IMR-90 (cell line): ENCODE results near the gene TMPRSS9. TPM values are rescaled to one million over a fixed set of nuclear protein-coding genes. Genes with fewer than 3 reads are reported as not detected.

Experiments
- ATAC-seq: fragments of 200-7000 bp; cut with Tn5 transposase; 2 replicates; pipeline ENCODE4 v1.9.1; 2020; ENCODE audit warnings: low read depth, mild to moderate bottlenecking, moderate library complexity
- BruUV-seq: library from RNA; stranded (reverse); fragments of 400-500 nt; replicated peaks from 2 replicates; lab custom pipeline; 2021; lab: Mats Ljungman, UMichigan
- CTCF ChIA-PET: fragments of 300-600 bp; formaldehyde crosslinking; extraction: SDS; loops from one replicate; lab custom pipeline; 2021; ENCODE audit warnings: antibody characterized with exemption; lab: Yijun Ruan, JAX
- POLR2A ChIA-PET: fragments of 300-600 bp; sonication (Branson Sonifier 250); formaldehyde crosslinking; loops from one replicate; lab custom pipeline; 2022; ENCODE audit warnings: antibody characterized with exemption; ENCODE audit not compliant: unreplicated experiment; lab: Charles Lee
- DNase-seq: peaks from one replicate; pipeline ENCODE4 v3.0.0; 2013
- H2AFZ ChIP-seq: replicated peaks from 2 replicates; pipeline ENCODE3; 2013; ENCODE audit warnings: low read length, mild to moderate bottlenecking; ENCODE audit not compliant: poor library complexity
- H2AK5ac ChIP-seq: 2 replicates; pipeline ENCODE4 v1.6.1; 2013; ENCODE audit warnings: low read depth, low read length, inconsistent platforms
- H2AK9ac ChIP-seq: replicated peaks from 2 replicates; pipeline ENCODE3; 2013; ENCODE audit warnings: mild to moderate bottlenecking, low read depth, low read length, moderate library complexity; ENCODE audit not compliant: poor library complexity
- H2BK120ac ChIP-seq: 2 replicates; pipeline ENCODE4 v1.6.1; 2013; ENCODE audit warnings: low read depth, low read length, inconsistent platforms
- H2BK15ac ChIP-seq: 3 replicates; pipeline ENCODE4 v1.6.1; 2013; ENCODE audit warnings: low read depth, low read length, inconsistent platforms
- H2BK20ac ChIP-seq: 2 replicates; pipeline ENCODE4 v1.6.1; 2013; ENCODE audit warnings: low read depth, mild to moderate bottlenecking, inconsistent platforms, low read length, moderate library complexity
- H2BK5ac ChIP-seq: 2 replicates; pipeline ENCODE4 v1.6.1; 2013; ENCODE audit warnings: mild to moderate bottlenecking, low read depth, low read length, inconsistent platforms; ENCODE audit not compliant: poor library complexity, severe bottlenecking
- H3K14ac ChIP-seq: replicated peaks from 2 replicates; pipeline ENCODE4 v1.6.1; 2013; ENCODE audit warnings: low read depth, low read length, inconsistent platforms
- H3K18ac ChIP-seq: 2 replicates; pipeline ENCODE4 v1.6.1; 2013; ENCODE audit warnings: low read depth, low read length, control low read depth
- H3K23ac ChIP-seq: 2 replicates; pipeline ENCODE4 v1.6.1; 2013; ENCODE audit warnings: low read depth, low read length, inconsistent platforms
- H3K27ac ChIP-seq: 2 replicates; pipeline ENCODE4 v1.5.1; 2013; ENCODE audit warnings: mild to moderate bottlenecking, control low read depth, low read length; ENCODE audit not compliant: insufficient read depth
- H3K27me3 ChIP-seq: 2 replicates; pipeline ENCODE4 v1.6.1; 2013; ENCODE audit warnings: low read length; ENCODE audit not compliant: control insufficient read depth, insufficient read depth
- H3K36me3 ChIP-seq: 2 replicates; pipeline ENCODE4 v1.6.1; 2013; ENCODE audit warnings: low read length, mixed read lengths; ENCODE audit not compliant: control insufficient read depth, insufficient read depth
- H3K4ac ChIP-seq: 2 replicates; pipeline ENCODE4 v1.6.1; 2013; ENCODE audit warnings: low read depth, low read length, inconsistent platforms
- H3K4me1 ChIP-seq: 2 replicates; pipeline ENCODE4 v1.6.1; 2013; ENCODE audit warnings: low read length, mixed read lengths; ENCODE audit not compliant: control insufficient read depth, insufficient read depth
- H3K4me2 ChIP-seq: 2 replicates; pipeline ENCODE4 v1.6.1; 2013; ENCODE audit warnings: low read depth, mild to moderate bottlenecking, control low read depth, low read length, moderate library complexity
- H3K4me3 ChIP-seq: 2 replicates; pipeline ENCODE4 v1.5.1; 2013; ENCODE audit warnings: low read depth, mild to moderate bottlenecking, control low read depth, low read length, moderate library complexity; ENCODE audit not compliant: insufficient read depth
- H3K56ac ChIP-seq: 2 replicates; pipeline ENCODE4 v1.6.1; 2013; ENCODE audit warnings: low read length, inconsistent platforms; ENCODE audit not compliant: insufficient read depth; ENCODE audit errors: extremely low read depth
- H3K79me1 ChIP-seq, 2 experiments: 2 replicates each; pipeline ENCODE4 v1.6.1; 2013; ENCODE audit warnings: low read length in 2 of 2, inconsistent platforms in 1 of 2, low read depth in 1 of 2
- H3K9ac ChIP-seq: 2 replicates; pipeline ENCODE4 v1.6.1; 2013; ENCODE audit warnings: low read depth, low read length, control low read depth
- H3K9me1 ChIP-seq: 2 replicates; pipeline ENCODE4 v1.6.1; 2013; ENCODE audit warnings: low read length, inconsistent platforms; ENCODE audit not compliant: insufficient read depth
- H3K9me3 ChIP-seq: 2 replicates; pipeline ENCODE4 v1.6.1; 2013; ENCODE audit warnings: low read length; ENCODE audit not compliant: control insufficient read depth, insufficient read depth
- H4K20me1 ChIP-seq: 2 replicates; pipeline ENCODE4 v1.6.1; 2013; ENCODE audit warnings: low read length, inconsistent platforms; ENCODE audit not compliant: insufficient read depth
- H4K5ac ChIP-seq: 2 replicates; pipeline ENCODE4 v1.6.1; 2013; ENCODE audit warnings: mild to moderate bottlenecking, low read depth, low read length, control low read depth
- H4K8ac ChIP-seq, 2 experiments: 2 replicates each; pipeline ENCODE4 v1.6.1; 2013; ENCODE audit warnings: low read depth in 2 of 2, low read length in 2 of 2, control low read depth in 1 of 2, inconsistent platforms in 1 of 2
- H4K91ac ChIP-seq: 2 replicates; pipeline ENCODE4 v1.6.1; 2013; ENCODE audit warnings: low read depth, low read length, inconsistent platforms; ENCODE audit not compliant: insufficient read depth
- BHLHE40 ChIP-seq: fragments of 150-350 bp; IDR thresholded peaks from 2 replicates; pipeline ENCODE4 v1.6.1; 2016; ENCODE audit warnings: mild to moderate bottlenecking, low read depth, low read length
- CEBPB ChIP-seq: IDR thresholded peaks from 2 replicates; pipeline ENCODE4 v1.6.1; 2012; ENCODE audit warnings: low read depth, low read length, improper control_type of control experiment
- CHD1 ChIP-seq: IDR thresholded peaks from 2 replicates; pipeline ENCODE4 v1.6.1; 2012; ENCODE audit warnings: low read depth, low read length, improper control_type of control experiment
- FOS ChIP-seq: fragments of 150-350 bp; IDR thresholded peaks from 2 replicates; pipeline ENCODE4 v1.6.1; 2016; ENCODE audit warnings: low read depth, low read length
- MAFK ChIP-seq: IDR thresholded peaks from 2 replicates; pipeline ENCODE4 v1.6.1; 2012; ENCODE audit warnings: low read depth, low read length, improper control_type of control experiment
- MAZ ChIP-seq: IDR thresholded peaks from 2 replicates; pipeline ENCODE4 v1.6.1; 2012; ENCODE audit warnings: low read depth, mild to moderate bottlenecking, low read length, improper control_type of control experiment, moderate library complexity, borderline replicate concordance
- MXI1 ChIP-seq: IDR thresholded peaks from 2 replicates; pipeline ENCODE4 v1.6.1; 2012; ENCODE audit warnings: low read depth, mild to moderate bottlenecking, low read length, moderate library complexity, borderline replicate concordance
- NFE2L2 ChIP-seq: fragments of 150-350 bp; IDR thresholded peaks from 2 replicates; pipeline ENCODE4 v1.6.1; 2016; ENCODE audit warnings: low read depth, mild to moderate bottlenecking, low read length
- POLR2A ChIP-seq: IDR thresholded peaks from 2 replicates; pipeline ENCODE4 v1.6.1; 2012; ENCODE audit warnings: mild to moderate bottlenecking, low read depth, low read length
- RAD21 ChIP-seq: IDR thresholded peaks from 2 replicates; pipeline ENCODE4 v1.6.1; 2012; ENCODE audit warnings: low read length, improper control_type of control experiment
- RCOR1 ChIP-seq: IDR thresholded peaks from 2 replicates; pipeline ENCODE4 v1.6.1; 2012; ENCODE audit warnings: mild to moderate bottlenecking, low read length, improper control_type of control experiment; ENCODE audit not compliant: insufficient replicate concordance
- RFX5 ChIP-seq: IDR thresholded peaks from 2 replicates; pipeline ENCODE4 v1.8.0; 2012; ENCODE audit warnings: low read depth, mild to moderate bottlenecking, low read length, moderate library complexity
- SMC3 ChIP-seq: fragments of 150-350 bp; IDR thresholded peaks from 2 replicates; pipeline ENCODE4 v1.6.1; 2016; ENCODE audit warnings: low read depth, mild to moderate bottlenecking, antibody characterized with exemption, low read length, moderate library complexity
- WGBS, 2 experiments: methylation state at CpG; one replicate each; pipeline versions ENCODE4 v1.1.5 to v1.1.7; 2013; ENCODE audit warnings: missing lambda C conversion rate in 2 of 2; ENCODE audit not compliant: insufficient read length in 1 of 2; ENCODE audit errors: extremely low coverage in 2 of 2; 5-methylcytosine and 5-hydroxymethylcytosine counted together
- dilution Hi-C: fragments of 300-500 bp; cut with HindIII; formaldehyde crosslinking; loops from one replicate; pipeline ENCODE4 v1.14.3; 2018; ENCODE audit warnings: low sequenced_read_pairs; ENCODE audit not compliant: unreplicated experiment
- in situ Hi-C: fragments of 300-500 bp; cut with MboI; formaldehyde crosslinking; loops from 3 replicates; pipeline ENCODE4 v1.14.3; 2019; ENCODE audit warnings: low sequenced_read_pairs, inconsistent platforms, mixed read lengths
- intact Hi-C: fragments of 100-400 bp; cut with micrococcal nuclease; formaldehyde crosslinking; loops from 2 replicates; pipeline ENCODE4 v1.10.0; 2022
- polyA plus RNA-seq, 3 experiments: library from polyadenylated mRNA; depleted of rRNA; stranded (reverse); fragments of >200 nt; gene quantifications; 2 replicates each; pipeline ENCODE4 v1.2.3, GENCODE V29; 2012; ENCODE audit warnings: low replicate concordance in 1 of 3
- total RNA-seq: library from RNA; depleted of rRNA; stranded (reverse); fragments of >200 nt; gene quantifications from 2 replicates; pipeline ENCODE4 v1.2.3, GENCODE V29; 2012
- TF ChIP-seq, protein P1 (sequence below): conservative IDR thresholded peaks from 2 replicates; pipeline ENCODE4 v1.5.1; 2012; ENCODE audit warnings: mild to moderate bottlenecking, low read depth, low read length, improper control_type of control experiment
- TF ChIP-seq, protein P2 (sequence below): fragments of 150-350 bp; IDR thresholded peaks from 2 replicates; pipeline ENCODE4 v1.6.1; 2017; ENCODE audit warnings: mild to moderate bottlenecking, antibody characterized with exemption, low read length, low read depth
- TF ChIP-seq, protein P3 (sequence below): fragments of 150-350 bp; IDR thresholded peaks from 2 replicates; pipeline ENCODE4 v1.6.1; 2016; ENCODE audit warnings: low read depth, mild to moderate bottlenecking, low read length, moderate library complexity, borderline replicate concordance

The TMPRSS9 gene
- total and polyA plus RNA-seq, 2 of the 4 experiments (the other 2 are of a cell fraction): not detected

DNA sequence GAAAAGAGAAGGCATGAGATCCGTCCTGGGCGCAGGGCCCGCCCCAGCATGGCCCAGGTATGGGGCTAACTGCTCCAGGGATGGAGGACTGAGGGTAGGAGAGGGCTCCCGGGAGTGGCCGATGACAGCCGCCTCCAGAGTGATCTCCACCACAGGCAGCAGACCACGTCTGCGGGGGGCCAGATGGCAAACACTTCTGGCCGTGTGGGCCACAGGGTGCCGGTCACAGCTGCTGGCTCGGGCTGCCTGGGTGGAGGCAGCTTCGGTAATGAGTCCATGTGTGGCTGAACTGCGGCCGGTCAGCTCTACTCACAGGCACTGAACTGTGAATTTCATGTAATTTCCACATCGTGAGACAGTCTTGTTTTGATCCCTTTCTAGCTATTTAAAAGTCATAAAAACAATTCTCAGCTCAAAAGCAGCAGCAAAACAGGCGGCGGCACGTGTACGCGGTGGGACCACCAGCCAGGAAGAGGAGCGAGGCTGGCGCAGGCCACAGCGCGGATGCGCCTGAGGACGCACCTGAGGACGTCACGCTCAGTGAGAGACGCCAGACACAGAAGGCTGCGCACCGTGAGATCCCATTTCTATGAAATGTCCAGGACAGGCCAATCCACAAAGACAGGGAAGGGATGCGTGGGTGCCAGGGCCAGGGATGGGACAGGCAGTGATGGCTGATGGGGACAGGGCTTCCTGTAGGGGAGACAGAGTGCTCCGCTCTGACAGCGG, 35.7 kb upstream of the TMPRSS9 start:
- no peaks in the 10 kb centered on the region for H3K27me3 ChIP-seq
- H2BK120ac ChIP-seq: no peak overlapping the region
- no TSS peak for BruUV-seq
- no peak overlapping the region for H3K4ac ChIP-seq
- DNase-seq (no peak), ATAC-seq (no peak)
- no peak overlapping the region for H3K27ac ChIP-seq
- no peak overlapping the region for H2AK5ac ChIP-seq
- no peak overlapping the region for H3K56ac ChIP-seq
- no peak overlapping the region for H3K9ac ChIP-seq
- H3K18ac ChIP-seq: no peak overlapping the region
- no peak overlapping the region for H4K8ac ChIP-seq
- H3K36me3 ChIP-seq: peaks cover 38% of the 10 kb centered on the region
- H4K5ac ChIP-seq: no peak overlapping the region
- H3K79me1 ChIP-seq: peaks cover 18 to 49% of the 10 kb centered on the region in 2 experiments
- H3K14ac ChIP-seq: no peak overlapping the region
- no peak overlapping the region for H3K4me3 ChIP-seq
- no peak for TF ChIP-seq RAD21
- no peak for TF ChIP-seq CEBPB
- TF ChIP-seq RCOR1: no peak
- TF ChIP-seq, protein P1, sequence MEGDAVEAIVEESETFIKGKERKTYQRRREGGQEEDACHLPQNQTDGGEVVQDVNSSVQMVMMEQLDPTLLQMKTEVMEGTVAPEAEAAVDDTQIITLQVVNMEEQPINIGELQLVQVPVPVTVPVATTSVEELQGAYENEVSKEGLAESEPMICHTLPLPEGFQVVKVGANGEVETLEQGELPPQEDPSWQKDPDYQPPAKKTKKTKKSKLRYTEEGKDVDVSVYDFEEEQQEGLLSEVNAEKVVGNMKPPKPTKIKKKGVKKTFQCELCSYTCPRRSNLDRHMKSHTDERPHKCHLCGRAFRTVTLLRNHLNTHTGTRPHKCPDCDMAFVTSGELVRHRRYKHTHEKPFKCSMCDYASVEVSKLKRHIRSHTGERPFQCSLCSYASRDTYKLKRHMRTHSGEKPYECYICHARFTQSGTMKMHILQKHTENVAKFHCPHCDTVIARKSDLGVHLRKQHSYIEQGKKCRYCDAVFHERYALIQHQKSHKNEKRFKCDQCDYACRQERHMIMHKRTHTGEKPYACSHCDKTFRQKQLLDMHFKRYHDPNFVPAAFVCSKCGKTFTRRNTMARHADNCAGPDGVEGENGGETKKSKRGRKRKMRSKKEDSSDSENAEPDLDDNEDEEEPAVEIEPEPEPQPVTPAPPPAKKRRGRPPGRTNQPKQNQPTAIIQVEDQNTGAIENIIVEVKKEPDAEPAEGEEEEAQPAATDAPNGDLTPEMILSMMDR: no peak
- TF ChIP-seq, protein P2, sequence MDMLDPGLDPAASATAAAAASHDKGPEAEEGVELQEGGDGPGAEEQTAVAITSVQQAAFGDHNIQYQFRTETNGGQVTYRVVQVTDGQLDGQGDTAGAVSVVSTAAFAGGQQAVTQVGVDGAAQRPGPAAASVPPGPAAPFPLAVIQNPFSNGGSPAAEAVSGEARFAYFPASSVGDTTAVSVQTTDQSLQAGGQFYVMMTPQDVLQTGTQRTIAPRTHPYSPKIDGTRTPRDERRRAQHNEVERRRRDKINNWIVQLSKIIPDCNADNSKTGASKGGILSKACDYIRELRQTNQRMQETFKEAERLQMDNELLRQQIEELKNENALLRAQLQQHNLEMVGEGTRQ: no peak
- TF ChIP-seq CHD1: no peak
- TF ChIP-seq NFE2L2: no peak
- TF ChIP-seq MXI1: no peak
- no peak for TF ChIP-seq MAZ
- TF ChIP-seq MAFK: no peak
- TF ChIP-seq SMC3: no peak
- TF ChIP-seq RFX5: no peak
- no peak for TF ChIP-seq BHLHE40
- no peak for TF ChIP-seq POLR2A
- TF ChIP-seq, protein P3, sequence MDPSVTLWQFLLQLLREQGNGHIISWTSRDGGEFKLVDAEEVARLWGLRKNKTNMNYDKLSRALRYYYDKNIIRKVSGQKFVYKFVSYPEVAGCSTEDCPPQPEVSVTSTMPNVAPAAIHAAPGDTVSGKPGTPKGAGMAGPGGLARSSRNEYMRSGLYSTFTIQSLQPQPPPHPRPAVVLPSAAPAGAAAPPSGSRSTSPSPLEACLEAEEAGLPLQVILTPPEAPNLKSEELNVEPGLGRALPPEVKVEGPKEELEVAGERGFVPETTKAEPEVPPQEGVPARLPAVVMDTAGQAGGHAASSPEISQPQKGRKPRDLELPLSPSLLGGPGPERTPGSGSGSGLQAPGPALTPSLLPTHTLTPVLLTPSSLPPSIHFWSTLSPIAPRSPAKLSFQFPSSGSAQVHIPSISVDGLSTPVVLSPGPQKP: no peak
- TF ChIP-seq FOS: no peak
- ChIA-PET CTCF (no interaction called here), POLR2A (no interaction called here)
- no peak overlapping the region for H2AFZ ChIP-seq
- H3K9me1 ChIP-seq: no peaks in the 10 kb centered on the region
- no peak overlapping the region for H2AK9ac ChIP-seq
- dilution Hi-C loops (no loop called here), intact Hi-C loops (no loop called here), in situ Hi-C loops (no loop called here)
- H4K20me1 ChIP-seq: peaks cover 15% of the 10 kb centered on the region
- H3K4me2 ChIP-seq: no peak overlapping the region
- no peaks in the 10 kb centered on the region for H3K9me3 ChIP-seq
- 91% methylated on average over 26 of the region's 34 CpGs; no CpG with 5 or more reads in 1 of the 2 experiments for WGBS, 2 experiments
- H4K91ac ChIP-seq: no peak overlapping the region
- no peak overlapping the region for H2BK5ac ChIP-seq
- no peak overlapping the region for H2BK20ac ChIP-seq
- no peak overlapping the region for H2BK15ac ChIP-seq
- H3K23ac ChIP-seq: no peak overlapping the region
- H3K4me1 ChIP-seq: peaks cover 1% of the 10 kb centered on the region; the same call in 1 of the 2 replicates
